T-helper 17 cell (primary cell): ENCODE data around the gene SPATA31A1. TPM values are rescaled to one million over a fixed set of nuclear protein-coding genes. Genes with fewer than 3 reads are reported as not detected.
"Not testable (repeated sequence)": the region's sequence is repeated elsewhere in the genome, so short reads cannot be mapped to it uniquely, and the experiment has no call there.

Experiments
- ATAC-seq: fragments of 150-1000 bp; cut with Tn5 transposase; 2 replicates; pipeline ENCODE4 v1.10.0; 2021; ENCODE audit warnings: mild to moderate bottlenecking, moderate library complexity
- DNase-seq, 3 donors: peaks; one replicate each; pipeline versions ENCODE4 v3.0.0 to v3.0.0-alpha.2; 2020 to 2021
- H3K9me3 ChIP-seq: one replicate; pipeline ENCODE4 v1.7.0; 2013; ENCODE audit warnings: low read length, mild to moderate bottlenecking; ENCODE audit not compliant: control insufficient read depth, poor library complexity, severe bottlenecking
- H3K27ac Mint-ChIP-seq: one replicate; pipeline ENCODE4 v1.8.0; 2022; ENCODE audit warnings: mild to moderate bottlenecking, moderate library complexity, mixed read lengths
- H3K27me3 Mint-ChIP-seq: one replicate; pipeline ENCODE4 v1.8.0; 2022; ENCODE audit warnings: mixed read lengths
- H3K36me3 Mint-ChIP-seq: one replicate; pipeline ENCODE4 v1.8.0; 2022; ENCODE audit warnings: low read depth, mixed read lengths
- H3K4me1 Mint-ChIP-seq: one replicate; pipeline ENCODE4 v1.8.0; 2022; ENCODE audit warnings: mild to moderate bottlenecking, mixed read lengths
- H3K4me3 Mint-ChIP-seq: one replicate; pipeline ENCODE4 v1.8.0; 2022; ENCODE audit warnings: mild to moderate bottlenecking, moderate library complexity, mixed read lengths
- total RNA-seq, 4 donors: library from RNA in 2 of 4; stranded (reverse) in 2 of 4; gene quantifications; one replicate each; pipeline ENCODE4 v1.2.3 and lab custom pipeline; 2022 to 2026

The SPATA31A1 gene
- total RNA-seq: not detected
- 0 reads per million in 2 donors for total RNA-seq (lab: John Stamatoyannopoulos, UW)

GRCh38 chr9:39355369-39355768 lies at the start of gene SPATA31A1:
SPATA31A1 (plus strand) TSS chr9:39355669; CDS start chr9:39355731, 62 bp downstream.
- H3K9me3 ChIP-seq, H3K27ac Mint-ChIP-seq, H3K4me3 Mint-ChIP-seq, ATAC-seq, H3K27me3 Mint-ChIP-seq, H3K36me3 Mint-ChIP-seq, H3K4me1 Mint-ChIP-seq, DNase-seq: not testable (repeated sequence)

GRCh38 chr9:39407261-39408204 lies 52.1 kb downstream of the SPATA31A1 start:
- not testable (repeated sequence) for H3K36me3 Mint-ChIP-seq, H3K9me3 ChIP-seq, DNase-seq, H3K4me1 Mint-ChIP-seq, H3K4me3 Mint-ChIP-seq, H3K27ac Mint-ChIP-seq, H3K27me3 Mint-ChIP-seq
- ATAC-seq: peak; percentile 35

GRCh38 chr9:39411254-39411940 lies 55.9 kb downstream of the SPATA31A1 start:
- H3K4me1 Mint-ChIP-seq, H3K9me3 ChIP-seq, H3K4me3 Mint-ChIP-seq, H3K27me3 Mint-ChIP-seq, ATAC-seq, H3K36me3 Mint-ChIP-seq, DNase-seq, H3K27ac Mint-ChIP-seq: not testable (repeated sequence)

Other genes with a start within 250 kb of the SPATA31A1 start
- not detected for gene CNTNAP3, start 67.5 kb upstream of the SPATA31A1 start, total RNA-seq